ENCODE data around the gene LEMD3.

The LEMD3 gene

DNA sequence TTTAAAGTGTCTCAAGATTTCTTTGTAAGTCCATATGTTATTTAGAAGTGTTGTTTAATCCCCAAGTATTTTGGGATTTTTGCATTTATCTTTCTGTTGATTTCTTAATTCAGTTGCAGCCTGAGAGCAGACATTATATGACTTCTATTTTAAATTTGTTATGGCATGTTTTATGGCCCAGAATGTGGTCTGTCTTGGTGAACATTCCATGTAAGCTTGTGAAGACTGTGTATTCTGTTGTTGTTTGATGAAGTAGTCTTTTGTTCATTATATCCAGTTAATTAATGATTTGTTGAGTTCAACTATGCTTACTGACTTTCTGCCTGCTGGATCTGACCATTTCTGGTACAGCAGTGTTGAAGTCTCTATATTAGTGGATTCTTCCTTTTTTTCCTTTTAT is 34.0 kb downstream of the LEMD3 start:
- no peak for TF ChIP-seq FOXP2 (optimal IDR thresholded peaks at IDR 0.05; ENCODE audit: borderline replicate concordance, extremely low read depth, extremely low read length, insufficient read depth)
- TF ChIP-seq, protein P1, sequence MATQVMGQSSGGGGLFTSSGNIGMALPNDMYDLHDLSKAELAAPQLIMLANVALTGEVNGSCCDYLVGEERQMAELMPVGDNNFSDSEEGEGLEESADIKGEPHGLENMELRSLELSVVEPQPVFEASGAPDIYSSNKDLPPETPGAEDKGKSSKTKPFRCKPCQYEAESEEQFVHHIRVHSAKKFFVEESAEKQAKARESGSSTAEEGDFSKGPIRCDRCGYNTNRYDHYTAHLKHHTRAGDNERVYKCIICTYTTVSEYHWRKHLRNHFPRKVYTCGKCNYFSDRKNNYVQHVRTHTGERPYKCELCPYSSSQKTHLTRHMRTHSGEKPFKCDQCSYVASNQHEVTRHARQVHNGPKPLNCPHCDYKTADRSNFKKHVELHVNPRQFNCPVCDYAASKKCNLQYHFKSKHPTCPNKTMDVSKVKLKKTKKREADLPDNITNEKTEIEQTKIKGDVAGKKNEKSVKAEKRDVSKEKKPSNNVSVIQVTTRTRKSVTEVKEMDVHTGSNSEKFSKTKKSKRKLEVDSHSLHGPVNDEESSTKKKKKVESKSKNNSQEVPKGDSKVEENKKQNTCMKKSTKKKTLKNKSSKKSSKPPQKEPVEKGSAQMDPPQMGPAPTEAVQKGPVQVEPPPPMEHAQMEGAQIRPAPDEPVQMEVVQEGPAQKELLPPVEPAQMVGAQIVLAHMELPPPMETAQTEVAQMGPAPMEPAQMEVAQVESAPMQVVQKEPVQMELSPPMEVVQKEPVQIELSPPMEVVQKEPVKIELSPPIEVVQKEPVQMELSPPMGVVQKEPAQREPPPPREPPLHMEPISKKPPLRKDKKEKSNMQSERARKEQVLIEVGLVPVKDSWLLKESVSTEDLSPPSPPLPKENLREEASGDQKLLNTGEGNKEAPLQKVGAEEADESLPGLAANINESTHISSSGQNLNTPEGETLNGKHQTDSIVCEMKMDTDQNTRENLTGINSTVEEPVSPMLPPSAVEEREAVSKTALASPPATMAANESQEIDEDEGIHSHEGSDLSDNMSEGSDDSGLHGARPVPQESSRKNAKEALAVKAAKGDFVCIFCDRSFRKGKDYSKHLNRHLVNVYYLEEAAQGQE (IDR thresholded peaks at IDR 0.05; ENCODE audit: insufficient read depth in 1 of 2, low read depth in 2 of 2, low read length in 2 of 2) = no peak
- TF ChIP-seq SIN3A (IDR thresholded peaks at IDR 0.05; ENCODE audit: borderline replicate concordance, insufficient read depth, low read length) = no peak
- no peak for TF ChIP-seq POLR2AphosphoS5 (IDR thresholded peaks at IDR 0.05; ENCODE audit: low read depth, low read length)
- no peak for TF ChIP-seq TAF1 (IDR thresholded peaks at IDR 0.05; ENCODE audit: borderline replicate concordance, insufficient read depth, low read length)

DNA sequence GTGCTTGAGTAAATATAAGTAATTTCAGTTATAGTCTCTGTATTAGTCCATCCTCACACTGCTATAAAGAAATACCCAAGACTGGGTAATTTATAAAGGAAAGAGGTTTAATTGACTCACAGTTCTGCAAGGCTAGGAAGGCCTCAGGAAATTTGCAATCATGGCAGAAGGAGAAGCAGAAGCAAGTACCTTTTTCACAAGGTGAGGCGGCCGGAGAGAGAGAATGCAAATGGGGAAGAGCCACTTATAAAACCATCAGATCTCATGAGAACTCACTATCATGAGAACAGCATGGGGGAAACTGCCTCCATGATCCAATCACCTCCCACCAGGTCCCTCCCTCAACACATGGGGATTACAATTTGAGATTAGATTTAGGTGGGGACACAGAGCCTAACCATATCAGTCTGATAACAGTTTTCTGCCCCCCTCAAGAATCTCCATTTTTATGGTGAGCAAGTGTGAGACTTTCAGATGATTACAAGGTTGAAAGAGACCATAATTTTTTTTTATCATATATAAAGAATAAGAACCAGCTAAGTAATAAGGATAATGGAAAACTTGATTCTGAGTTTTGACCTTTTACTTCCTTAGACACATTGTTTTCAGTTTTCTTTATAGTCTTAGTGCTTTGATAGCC is 35.6 kb downstream of the LEMD3 start:
- no peak for TF ChIP-seq FOXP2 (optimal IDR thresholded peaks at IDR 0.05; ENCODE audit: borderline replicate concordance, extremely low read depth, extremely low read length, insufficient read depth)
- TF ChIP-seq SIN3A (IDR thresholded peaks at IDR 0.05; ENCODE audit: borderline replicate concordance, insufficient read depth, low read length) = no peak

DNA sequence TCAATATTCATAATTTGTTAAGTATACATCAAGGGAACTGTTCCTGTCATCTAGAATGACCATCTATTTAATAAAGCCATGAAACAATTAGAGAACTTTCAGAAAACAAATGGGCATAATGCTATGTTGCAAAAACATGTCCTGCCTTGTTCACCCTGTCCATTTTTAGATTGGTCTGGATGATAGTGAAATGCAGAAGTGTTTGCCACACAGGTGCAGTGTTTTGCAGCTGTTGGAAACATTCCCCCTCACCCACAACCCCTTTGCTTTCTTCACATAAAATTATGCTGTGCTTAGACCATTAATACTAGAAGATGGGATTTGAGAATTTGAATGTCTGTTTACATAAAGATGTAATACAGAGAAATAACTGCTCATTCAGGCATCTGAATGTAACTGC is 36.5 kb downstream of the LEMD3 start:
- TF ChIP-seq POLR2AphosphoS5 (IDR thresholded peaks at IDR 0.05; ENCODE audit: low read depth, low read length) = no peak
- TF ChIP-seq, protein P1 (IDR thresholded peaks at IDR 0.05; ENCODE audit: insufficient read depth in 1 of 2, low read depth in 2 of 2, low read length in 2 of 2) = no peak
- no peak for TF ChIP-seq FOXP2 (optimal IDR thresholded peaks at IDR 0.05; ENCODE audit: borderline replicate concordance, extremely low read depth, extremely low read length, insufficient read depth)
- TF ChIP-seq SIN3A (IDR thresholded peaks at IDR 0.05; ENCODE audit: borderline replicate concordance, insufficient read depth, low read length) = no peak
- no peak for TF ChIP-seq TAF1 (IDR thresholded peaks at IDR 0.05; ENCODE audit: borderline replicate concordance, insufficient read depth, low read length)

DNA sequence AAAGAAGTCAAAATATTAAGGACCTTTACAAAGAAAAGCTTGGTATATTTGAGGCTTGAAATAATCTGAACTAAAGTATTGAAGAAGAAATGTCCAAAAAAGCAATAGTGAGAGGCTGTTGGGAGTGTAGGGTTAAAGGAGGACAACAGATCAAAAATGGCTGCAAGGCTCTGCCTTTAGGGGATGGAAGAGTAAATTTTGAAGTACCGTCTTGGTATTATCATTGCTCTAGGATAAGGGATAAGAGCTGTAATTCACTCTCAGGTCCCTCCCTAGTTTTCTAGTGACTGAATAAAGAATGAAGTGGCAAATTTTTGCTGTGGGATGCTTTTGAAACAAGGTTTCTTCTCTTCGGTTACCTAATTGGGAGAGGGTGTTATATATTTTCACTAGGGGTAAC is 38.7 kb downstream of the LEMD3 start:
- no peak for TF ChIP-seq TAF1 (IDR thresholded peaks at IDR 0.05; ENCODE audit: borderline replicate concordance, insufficient read depth, low read length)
- TF ChIP-seq POLR2AphosphoS5 (IDR thresholded peaks at IDR 0.05; ENCODE audit: low read depth, low read length) = no peak
- no peak for TF ChIP-seq FOXP2 (optimal IDR thresholded peaks at IDR 0.05; ENCODE audit: borderline replicate concordance, extremely low read depth, extremely low read length, insufficient read depth)
- TF ChIP-seq, protein P1 (IDR thresholded peaks at IDR 0.05; ENCODE audit: insufficient read depth in 1 of 2, low read depth in 2 of 2, low read length in 2 of 2) = no peak
- TF ChIP-seq SIN3A (IDR thresholded peaks at IDR 0.05; ENCODE audit: borderline replicate concordance, insufficient read depth, low read length) = no peak

GRCh38 chr12:65208964-65209654 is 39.7 kb downstream of the LEMD3 start:
- TF ChIP-seq TAF1 (IDR thresholded peaks at IDR 0.05; ENCODE audit: borderline replicate concordance, insufficient read depth, low read length) (no peak), SIN3A (IDR thresholded peaks at IDR 0.05; ENCODE audit: borderline replicate concordance, insufficient read depth, low read length) (no peak), POLR2AphosphoS5 (IDR thresholded peaks at IDR 0.05; ENCODE audit: low read depth, low read length) (no peak), FOXP2 (optimal IDR thresholded peaks at IDR 0.05; ENCODE audit: borderline replicate concordance, extremely low read depth, extremely low read length, insufficient read depth) (no peak)
- TF ChIP-seq, protein P1 (IDR thresholded peaks at IDR 0.05; ENCODE audit: insufficient read depth in 1 of 2, low read depth in 2 of 2, low read length in 2 of 2) = no peak
